GM12878 (cell line): ENCODE measurements around the gene SLC6A8. TPM values are rescaled to one million over a fixed set of nuclear protein-coding genes. Genes with fewer than 3 reads are reported as not detected.

Source experiments
- CBX3 ChIP-seq: fragments of 200-600 bp; sonication (generic); IDR thresholded peaks from 2 replicates; pipeline ENCODE4 v1.6.1; 2016; ENCODE audit warnings: low read depth, borderline replicate concordance
- ESRRA ChIP-seq: IDR thresholded peaks from 2 replicates; pipeline ENCODE4 v1.6.1; 2012; ENCODE audit warnings: mild to moderate bottlenecking, low read length, improper control_type of control experiment
- FOXM1 ChIP-seq: IDR thresholded peaks from 2 replicates; pipeline ENCODE4 v1.6.1; 2012; ENCODE audit warnings: low read depth, mild to moderate bottlenecking, inconsistent platforms, low read length, moderate library complexity
- MYC ChIP-seq: IDR thresholded peaks from 2 replicates; pipeline ENCODE4 v1.6.1; 2011; ENCODE audit warnings: mild to moderate bottlenecking, low read length, moderate library complexity, inconsistent platforms; ENCODE audit not compliant: insufficient read depth, insufficient replicate concordance, insufficient read length, severe bottlenecking
- ZNF274 ChIP-seq: IDR thresholded peaks from one replicate; pipeline ENCODE4 v1.8.0; 2011; ENCODE audit not compliant: insufficient read length, insufficient read depth
- ZNF622 ChIP-seq: fragments of 450-650 bp; IDR thresholded peaks from 2 replicates; pipeline ENCODE4 v1.6.1; 2017; ENCODE audit warnings: mild to moderate bottlenecking, inconsistent platforms
- polyA plus RNA-seq, 11 experiments: library from polyadenylated mRNA; depleted of rRNA in 4 of 11; unstranded in 6 of 11; stranded (reverse) in 5 of 11; fragments of >200 nt; fragmentation: Nextera tagmentation in 4 of 11; fragmentation: Illumina TruSeq in 1 of 11; extraction: Ambion mirVana in 4 of 11; extraction: Trizol in 1 of 11; gene quantifications; 1 replicate in 1 of 11; 2 replicates in 10 of 11; pipeline versions ENCODE4 v1.2.1 to v1.2.3, GENCODE V29; 2011 to 2016; ENCODE audit warnings: inconsistent platforms in 2 of 11, missing spikeins in 2 of 11, low read depth in 1 of 11
- total RNA-seq, 4 experiments: library from RNA; depleted of rRNA in 3 of 4; stranded (reverse); fragments of >200 nt in 3 of 4; fragmentation: Illumina TruSeq in 1 of 4; extraction: Trizol in 1 of 4; gene quantifications; 2 replicates each; pipeline versions ENCODE4 v1.2.1 to v1.2.3, GENCODE V29; 2013 to 2021
- TF ChIP-seq, protein P1 (sequence below): fragments of 450-650 bp; formaldehyde crosslinking; IDR thresholded peaks from 2 replicates; pipeline ENCODE4 v1.5.0; 2022; ENCODE audit warnings: mild to moderate bottlenecking, missing genetic modification characterization
- TF ChIP-seq, protein P2 (sequence below): fragments of 450-650 bp; IDR thresholded peaks from 2 replicates; pipeline ENCODE4 v1.6.1; 2017; ENCODE audit warnings: mild to moderate bottlenecking, moderate library complexity
- TF ChIP-seq, protein P3 (sequence below): fragments of 450-650 bp; IDR thresholded peaks from 2 replicates; pipeline ENCODE4 v1.6.1; 2017; ENCODE audit warnings: borderline replicate concordance

SLC6A8 gene
- total and polyA plus RNA-seq, 10 of the 15 experiments (the other 5 are each of a cell fraction or from before 2014, with no cell fraction given) = 0.01 to 0.72 (median 0.17) TPM; not detected in 6

DNA sequence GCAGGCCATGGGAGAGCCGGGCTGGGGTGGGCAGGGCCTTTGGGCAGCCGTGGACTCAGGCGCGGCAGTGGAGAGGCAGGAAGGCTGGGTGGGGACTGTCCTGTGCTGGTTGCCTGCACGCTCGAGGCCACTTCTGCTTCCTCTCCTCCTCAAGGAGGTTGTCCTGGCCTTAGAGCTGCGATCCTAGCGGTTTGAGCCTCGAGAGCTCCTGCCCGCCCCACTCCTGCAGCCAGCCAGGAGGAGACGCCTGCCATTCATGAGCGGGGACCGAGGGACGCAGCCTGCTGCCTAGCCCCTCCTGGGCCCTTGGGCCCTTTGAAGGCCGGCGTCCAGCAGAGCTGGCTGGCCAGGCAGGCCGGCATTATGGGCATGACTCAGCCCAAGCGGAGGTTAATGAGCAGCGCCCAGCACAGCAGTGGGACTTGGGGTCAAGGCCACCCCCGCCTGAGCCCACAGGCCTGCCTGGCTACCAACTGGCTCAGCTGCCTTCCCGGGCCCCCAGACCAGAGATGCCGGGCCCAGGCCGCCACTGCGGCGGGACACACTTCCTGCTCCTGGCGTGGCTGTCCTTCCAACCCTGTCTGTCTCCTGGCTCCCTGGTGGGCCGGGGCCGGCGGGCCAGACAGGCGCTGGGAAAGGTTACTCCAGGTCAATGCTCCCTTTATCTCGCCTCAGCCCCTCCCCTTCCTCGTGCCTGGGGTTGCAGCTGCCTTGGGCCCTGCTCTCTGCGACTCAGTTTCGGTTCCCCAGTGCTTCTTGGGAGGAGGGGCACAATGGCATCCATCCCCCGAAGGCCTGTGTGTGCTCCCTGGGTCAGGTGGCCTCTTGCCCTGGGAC lies 38.8 kb downstream of the SLC6A8 start (continued):
- TF ChIP-seq, protein P1, sequence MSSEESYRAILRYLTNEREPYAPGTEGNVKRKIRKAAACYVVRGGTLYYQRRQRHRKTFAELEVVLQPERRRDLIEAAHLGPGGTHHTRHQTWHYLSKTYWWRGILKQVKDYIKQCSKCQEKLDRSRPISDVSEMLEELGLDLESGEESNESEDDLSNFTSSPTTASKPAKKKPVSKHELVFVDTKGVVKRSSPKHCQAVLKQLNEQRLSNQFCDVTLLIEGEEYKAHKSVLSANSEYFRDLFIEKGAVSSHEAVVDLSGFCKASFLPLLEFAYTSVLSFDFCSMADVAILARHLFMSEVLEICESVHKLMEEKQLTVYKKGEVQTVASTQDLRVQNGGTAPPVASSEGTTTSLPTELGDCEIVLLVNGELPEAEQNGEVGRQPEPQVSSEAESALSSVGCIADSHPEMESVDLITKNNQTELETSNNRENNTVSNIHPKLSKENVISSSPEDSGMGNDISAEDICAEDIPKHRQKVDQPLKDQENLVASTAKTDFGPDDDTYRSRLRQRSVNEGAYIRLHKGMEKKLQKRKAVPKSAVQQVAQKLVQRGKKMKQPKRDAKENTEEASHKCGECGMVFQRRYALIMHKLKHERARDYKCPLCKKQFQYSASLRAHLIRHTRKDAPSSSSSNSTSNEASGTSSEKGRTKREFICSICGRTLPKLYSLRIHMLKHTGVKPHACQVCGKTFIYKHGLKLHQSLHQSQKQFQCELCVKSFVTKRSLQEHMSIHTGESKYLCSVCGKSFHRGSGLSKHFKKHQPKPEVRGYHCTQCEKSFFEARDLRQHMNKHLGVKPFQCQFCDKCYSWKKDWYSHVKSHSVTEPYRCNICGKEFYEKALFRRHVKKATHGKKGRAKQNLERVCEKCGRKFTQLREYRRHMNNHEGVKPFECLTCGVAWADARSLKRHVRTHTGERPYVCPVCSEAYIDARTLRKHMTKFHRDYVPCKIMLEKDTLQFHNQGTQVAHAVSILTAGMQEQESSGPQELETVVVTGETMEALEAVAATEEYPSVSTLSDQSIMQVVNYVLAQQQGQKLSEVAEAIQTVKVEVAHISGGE (CRISPR knock-in tag) = no peak
- TF ChIP-seq FOXM1 = no peak
- TF ChIP-seq, protein P2, sequence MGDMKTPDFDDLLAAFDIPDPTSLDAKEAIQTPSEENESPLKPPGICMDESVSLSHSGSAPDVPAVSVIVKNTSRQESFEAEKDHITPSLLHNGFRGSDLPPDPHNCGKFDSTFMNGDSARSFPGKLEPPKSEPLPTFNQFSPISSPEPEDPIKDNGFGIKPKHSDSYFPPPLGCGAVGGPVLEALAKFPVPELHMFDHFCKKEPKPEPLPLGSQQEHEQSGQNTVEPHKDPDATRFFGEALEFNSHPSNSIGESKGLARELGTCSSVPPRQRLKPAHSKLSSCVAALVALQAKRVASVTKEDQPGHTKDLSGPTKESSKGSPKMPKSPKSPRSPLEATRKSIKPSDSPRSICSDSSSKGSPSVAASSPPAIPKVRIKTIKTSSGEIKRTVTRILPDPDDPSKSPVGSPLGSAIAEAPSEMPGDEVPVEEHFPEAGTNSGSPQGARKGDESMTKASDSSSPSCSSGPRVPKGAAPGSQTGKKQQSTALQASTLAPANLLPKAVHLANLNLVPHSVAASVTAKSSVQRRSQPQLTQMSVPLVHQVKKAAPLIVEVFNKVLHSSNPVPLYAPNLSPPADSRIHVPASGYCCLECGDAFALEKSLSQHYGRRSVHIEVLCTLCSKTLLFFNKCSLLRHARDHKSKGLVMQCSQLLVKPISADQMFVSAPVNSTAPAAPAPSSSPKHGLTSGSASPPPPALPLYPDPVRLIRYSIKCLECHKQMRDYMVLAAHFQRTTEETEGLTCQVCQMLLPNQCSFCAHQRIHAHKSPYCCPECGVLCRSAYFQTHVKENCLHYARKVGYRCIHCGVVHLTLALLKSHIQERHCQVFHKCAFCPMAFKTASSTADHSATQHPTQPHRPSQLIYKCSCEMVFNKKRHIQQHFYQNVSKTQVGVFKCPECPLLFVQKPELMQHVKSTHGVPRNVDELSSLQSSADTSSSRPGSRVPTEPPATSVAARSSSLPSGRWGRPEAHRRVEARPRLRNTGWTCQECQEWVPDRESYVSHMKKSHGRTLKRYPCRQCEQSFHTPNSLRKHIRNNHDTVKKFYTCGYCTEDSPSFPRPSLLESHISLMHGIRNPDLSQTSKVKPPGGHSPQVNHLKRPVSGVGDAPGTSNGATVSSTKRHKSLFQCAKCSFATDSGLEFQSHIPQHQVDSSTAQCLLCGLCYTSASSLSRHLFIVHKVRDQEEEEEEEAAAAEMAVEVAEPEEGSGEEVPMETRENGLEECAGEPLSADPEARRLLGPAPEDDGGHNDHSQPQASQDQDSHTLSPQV = no peak
- no peak for TF ChIP-seq CBX3
- TF ChIP-seq MYC = no peak
- no peak for TF ChIP-seq ESRRA
- TF ChIP-seq, protein P3, sequence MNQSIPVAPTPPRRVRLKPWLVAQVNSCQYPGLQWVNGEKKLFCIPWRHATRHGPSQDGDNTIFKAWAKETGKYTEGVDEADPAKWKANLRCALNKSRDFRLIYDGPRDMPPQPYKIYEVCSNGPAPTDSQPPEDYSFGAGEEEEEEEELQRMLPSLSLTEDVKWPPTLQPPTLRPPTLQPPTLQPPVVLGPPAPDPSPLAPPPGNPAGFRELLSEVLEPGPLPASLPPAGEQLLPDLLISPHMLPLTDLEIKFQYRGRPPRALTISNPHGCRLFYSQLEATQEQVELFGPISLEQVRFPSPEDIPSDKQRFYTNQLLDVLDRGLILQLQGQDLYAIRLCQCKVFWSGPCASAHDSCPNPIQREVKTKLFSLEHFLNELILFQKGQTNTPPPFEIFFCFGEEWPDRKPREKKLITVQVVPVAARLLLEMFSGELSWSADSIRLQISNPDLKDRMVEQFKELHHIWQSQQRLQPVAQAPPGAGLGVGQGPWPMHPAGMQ = no peak
- no peak for TF ChIP-seq ZNF622
- TF ChIP-seq ZNF274 = no peak
